GM12864 (cell line): ENCODE data around the gene SLC26A5.

Experiments used
- DNase-seq: peaks from one replicate; pipeline ENCODE4 v3.0.0-alpha.2; 2011; ENCODE audit warnings: low read depth
- H3K4me3 ChIP-seq: 2 replicates; pipeline ENCODE4 v1.5.1; 2011; ENCODE audit warnings: mild to moderate bottlenecking, low read depth, low read length, control low read depth
- TF ChIP-seq, protein P1 (sequence below): IDR thresholded peaks from 2 replicates; pipeline ENCODE4 v1.5.1; 2011; ENCODE audit warnings: low read depth, mild to moderate bottlenecking, moderate library complexity, low read length, control low read depth, inconsistent platforms; ENCODE audit errors: missing control alignments

The SLC26A5 gene

DNA sequence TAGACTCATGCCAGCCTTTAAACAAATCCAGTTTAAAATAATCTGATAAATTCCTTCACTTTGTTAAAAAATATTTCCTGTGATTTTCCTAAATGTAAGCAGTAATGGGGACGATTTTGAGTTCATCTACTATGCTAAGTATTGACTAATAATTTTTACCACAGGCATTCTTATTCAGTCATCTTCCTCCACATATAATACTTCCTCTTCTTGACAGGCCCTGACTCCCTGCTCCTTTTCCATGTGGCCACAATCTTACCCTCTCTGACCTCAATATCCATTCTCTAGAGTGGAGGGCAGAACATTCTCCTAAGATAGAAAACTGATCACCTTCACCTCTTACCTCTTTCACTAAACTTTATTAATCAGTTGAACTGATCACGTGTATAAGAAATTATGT is 109.2 kb downstream of the SLC26A5 start:
- DNase-seq: no peak
- TF ChIP-seq, protein P1, sequence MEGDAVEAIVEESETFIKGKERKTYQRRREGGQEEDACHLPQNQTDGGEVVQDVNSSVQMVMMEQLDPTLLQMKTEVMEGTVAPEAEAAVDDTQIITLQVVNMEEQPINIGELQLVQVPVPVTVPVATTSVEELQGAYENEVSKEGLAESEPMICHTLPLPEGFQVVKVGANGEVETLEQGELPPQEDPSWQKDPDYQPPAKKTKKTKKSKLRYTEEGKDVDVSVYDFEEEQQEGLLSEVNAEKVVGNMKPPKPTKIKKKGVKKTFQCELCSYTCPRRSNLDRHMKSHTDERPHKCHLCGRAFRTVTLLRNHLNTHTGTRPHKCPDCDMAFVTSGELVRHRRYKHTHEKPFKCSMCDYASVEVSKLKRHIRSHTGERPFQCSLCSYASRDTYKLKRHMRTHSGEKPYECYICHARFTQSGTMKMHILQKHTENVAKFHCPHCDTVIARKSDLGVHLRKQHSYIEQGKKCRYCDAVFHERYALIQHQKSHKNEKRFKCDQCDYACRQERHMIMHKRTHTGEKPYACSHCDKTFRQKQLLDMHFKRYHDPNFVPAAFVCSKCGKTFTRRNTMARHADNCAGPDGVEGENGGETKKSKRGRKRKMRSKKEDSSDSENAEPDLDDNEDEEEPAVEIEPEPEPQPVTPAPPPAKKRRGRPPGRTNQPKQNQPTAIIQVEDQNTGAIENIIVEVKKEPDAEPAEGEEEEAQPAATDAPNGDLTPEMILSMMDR: no peak

DNA sequence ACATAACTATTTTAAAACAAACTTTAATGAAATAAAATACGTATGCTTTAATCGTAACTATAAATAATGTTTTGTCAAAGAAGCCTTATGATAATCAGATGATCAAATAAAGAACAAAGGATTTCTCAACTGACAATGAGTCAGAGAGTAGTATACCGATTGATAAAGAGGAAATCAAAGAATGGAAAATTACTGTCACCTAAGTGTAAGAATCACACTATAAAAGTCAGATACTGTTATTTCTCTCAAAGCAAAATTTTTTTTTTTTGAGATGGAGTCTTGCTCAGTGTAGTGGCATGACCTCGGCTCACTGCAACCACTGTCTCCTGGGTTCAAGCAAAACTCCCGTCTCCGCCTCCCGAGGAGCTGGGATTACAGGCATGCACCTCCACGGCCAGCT is 120.3 kb downstream of the SLC26A5 start:
- H3K4me3 ChIP-seq: no peak overlapping the region
- no peak for DNase-seq
- TF ChIP-seq, protein P1: no peak

More for the DNA sequence above, 109.2 kb downstream of the SLC26A5 start:
- no peak overlapping the region for H3K4me3 ChIP-seq
